Measurements from ENCODE around the gene MN1.
A peak's percentile ranks its signal among the peaks of the same experiment; 100 is the strongest.

MN1 gene

DNA sequence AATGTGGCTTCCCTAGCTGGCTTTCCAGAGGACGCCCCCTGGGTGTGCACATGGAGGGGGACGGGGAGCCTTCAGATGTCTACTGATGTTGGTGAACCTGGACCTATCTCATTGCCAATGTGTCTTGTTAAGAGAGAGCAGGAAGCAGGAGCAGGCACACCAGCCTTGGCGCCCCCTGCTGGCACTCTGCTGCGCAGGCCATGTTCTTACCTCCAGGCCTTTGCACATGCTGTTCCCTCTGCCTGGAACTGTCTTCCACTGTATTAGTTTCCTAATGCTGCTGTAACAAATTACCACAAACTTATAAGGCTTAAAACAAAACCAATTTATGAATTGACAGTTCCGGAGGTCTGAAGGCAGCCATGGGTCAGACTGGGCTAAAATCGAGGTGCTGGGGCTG lies 23.6 kb upstream of the MN1 start:
- peak in 1 of 2 experiments; percentile 8 for DNase-seq

DNA sequence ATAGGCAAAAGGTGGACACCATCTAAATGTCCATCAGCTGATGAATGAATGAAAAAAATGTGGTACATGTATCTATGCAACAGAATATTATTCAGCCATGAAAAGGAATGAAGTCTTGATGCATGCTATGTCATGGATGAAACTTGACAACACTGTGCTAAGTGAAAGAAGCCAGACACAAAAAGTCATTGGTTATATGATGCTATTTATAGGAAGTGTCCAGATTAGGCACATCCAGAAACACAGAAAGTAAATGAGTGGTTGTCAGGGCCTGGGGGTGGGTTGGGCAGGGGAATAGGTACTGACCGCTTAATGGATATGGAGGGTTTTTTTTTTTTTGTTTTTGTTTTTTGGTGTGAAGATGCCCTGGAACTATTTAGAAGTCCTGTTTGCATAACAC lies 21.7 kb upstream of the MN1 start:
- DNase-seq = no peak

DNA sequence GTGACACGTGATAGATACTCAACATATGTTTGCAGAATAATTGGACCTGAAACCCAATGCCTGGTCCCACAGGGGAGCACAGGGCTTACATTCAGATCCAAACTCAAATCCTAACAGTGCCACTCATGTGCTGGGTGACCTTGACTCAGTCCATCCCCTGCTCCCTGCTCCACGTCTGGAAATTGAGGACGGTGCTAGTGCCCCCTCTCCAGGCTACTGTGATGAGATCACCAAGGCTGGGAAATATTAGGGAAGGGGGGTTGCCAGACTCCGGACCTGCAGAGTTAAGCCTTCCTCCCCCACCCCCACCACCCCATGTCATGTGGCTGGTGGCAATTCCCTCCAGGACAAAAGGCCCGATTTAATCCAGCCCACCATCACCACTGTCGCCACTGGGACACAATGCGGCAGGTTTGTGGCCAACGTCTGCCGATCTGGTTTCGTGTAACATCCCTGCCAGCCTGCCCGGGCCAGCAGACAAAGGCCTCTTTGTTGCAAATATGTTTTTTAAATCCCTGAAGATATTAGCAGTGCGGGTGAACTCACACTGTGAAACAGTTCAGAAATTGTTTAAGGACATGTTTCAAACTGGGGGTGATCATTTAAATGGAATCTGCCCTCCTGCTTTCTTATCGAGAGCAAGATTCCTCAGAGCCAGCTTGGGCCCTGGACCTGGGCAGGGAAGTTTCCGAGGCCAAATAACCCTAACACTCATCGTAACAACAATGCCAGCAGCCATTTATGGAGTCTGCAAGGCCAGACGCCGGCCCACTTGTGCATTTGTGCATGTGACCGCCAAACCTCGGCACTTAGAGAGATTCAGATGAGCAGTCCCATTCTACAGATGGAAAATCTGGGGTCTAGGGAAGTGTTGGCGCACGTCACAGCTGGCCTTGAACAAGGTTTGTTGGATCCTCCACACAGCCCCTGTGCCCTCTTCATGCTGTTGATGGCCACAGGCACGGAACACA lies 19.6 kb upstream of the MN1 start:
- peak; percentile 59 to 75 for DNase-seq

DNA sequence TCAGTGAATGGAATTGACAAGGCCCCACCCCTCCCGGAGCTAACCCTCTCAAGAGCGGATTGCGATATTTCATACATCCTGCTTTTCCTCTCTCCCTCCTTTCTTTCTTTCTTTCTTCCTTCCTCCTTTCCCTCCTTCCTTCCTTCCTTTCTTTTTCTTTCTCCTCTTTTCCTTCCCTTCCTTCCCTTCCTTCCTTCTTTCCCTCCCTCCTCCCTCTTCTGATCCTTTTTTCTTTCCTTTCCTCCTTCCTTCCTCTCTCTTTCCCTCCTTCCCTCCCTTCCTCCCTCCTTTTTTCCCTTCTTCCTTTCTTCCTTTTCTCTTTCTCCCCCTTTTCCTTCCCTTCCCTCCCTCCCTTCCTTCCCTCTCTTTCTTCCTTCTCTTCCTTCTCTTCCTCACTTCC lies 15.0 kb upstream of the MN1 start:
- DNase-seq = no peak

DNA sequence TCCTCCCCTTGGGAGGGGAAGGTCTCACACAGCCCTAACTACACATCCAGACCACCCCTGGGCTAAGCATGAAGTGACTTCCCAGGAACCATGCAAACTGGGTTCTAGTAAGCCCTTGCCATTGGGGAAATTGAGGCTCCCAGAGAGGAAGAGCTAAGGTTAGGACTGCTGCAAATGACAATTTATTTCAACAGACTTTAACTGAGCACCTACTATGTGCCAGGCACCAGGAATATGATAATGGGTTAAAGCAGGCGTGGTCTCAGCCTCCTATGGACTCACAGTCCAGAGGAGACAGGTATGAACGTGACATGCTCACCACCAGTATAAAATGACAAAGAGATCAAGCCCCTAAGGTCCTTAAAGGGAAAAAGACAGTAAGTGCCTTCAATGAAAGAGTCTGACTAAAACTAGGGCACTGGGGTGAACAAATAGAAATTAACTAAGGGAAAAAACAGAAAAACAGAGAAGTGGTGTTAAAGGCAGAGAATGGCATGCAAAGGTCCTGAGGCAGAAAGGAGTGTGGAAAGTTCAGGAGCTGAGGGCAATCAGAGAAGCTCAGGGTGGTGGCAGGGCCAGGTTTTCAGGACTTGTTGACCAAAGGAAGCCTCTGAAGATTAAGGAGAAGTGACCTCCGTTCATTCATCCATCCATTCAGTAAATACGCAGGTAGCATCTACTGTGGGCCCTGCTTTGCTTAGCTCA lies 14.4 kb upstream of the MN1 start:
- DNase-seq = no peak

DNA sequence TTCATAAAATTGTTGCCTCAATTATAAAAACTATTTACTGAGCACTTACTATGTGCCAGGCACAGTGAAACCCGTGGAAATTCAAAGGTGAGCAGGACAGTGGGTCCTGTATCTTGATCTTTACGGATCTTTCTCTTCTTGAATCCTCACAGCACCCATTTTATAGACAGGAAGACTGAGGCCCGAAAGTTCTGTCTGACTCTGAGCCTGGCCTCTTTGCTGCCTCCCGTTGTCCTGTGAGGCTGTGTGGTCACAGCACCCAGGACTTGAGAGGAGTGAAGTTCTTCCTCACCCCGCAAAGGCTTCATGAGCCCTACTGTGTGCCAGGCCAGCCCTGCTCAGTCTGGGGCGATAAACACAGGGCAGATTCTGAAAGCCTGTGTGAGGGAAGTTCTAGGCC lies 13.4 kb upstream of the MN1 start:
- DNase-seq = no peak

DNA sequence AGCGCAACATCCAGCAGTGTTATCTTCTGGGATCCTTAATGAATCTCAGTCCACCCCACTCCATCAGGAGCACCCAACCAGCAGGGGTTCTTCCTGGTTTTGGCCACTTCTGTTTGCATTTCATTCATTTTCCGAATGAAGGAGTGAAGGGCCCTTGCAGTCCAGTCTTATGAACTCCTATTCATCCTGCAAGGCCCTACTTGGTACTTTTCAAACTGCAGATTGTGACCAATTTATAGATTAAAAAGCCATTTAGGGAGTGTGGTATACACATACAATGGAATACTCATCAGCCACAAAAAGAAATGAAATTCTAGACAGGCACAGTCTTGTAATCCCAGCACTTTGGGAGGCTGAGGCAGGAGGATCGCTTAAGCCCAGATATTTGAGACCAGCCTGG lies 10.2 kb upstream of the MN1 start:
- no peak for DNase-seq

DNA sequence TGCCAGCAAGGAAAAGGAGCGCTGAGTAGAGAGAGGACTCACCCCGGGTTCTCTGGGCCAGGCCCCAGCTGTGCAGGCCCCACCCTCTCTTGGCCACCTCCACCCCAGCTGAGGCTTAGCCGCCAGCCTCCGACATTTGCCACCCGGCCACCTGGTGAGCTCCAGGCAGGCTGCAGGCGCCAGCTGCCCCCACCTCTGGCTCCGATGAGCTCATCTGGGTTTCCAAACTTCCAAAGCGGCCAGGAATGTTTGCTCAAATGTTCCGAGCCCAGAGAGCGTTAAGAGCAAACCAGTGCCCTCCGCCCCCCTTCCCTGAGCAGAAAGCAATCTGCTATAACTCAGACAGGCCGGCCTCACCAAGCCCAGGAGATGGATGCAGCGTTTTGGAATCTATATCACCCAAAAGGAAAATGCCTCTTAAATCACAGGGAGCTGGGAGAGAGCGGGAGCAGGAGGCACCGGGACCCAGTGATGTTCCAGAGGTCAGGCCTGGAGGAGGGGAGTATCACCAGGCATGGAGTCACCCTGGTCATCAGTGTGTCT lies 9.1 kb upstream of the MN1 start:
- DNase-seq = no peak

DNA sequence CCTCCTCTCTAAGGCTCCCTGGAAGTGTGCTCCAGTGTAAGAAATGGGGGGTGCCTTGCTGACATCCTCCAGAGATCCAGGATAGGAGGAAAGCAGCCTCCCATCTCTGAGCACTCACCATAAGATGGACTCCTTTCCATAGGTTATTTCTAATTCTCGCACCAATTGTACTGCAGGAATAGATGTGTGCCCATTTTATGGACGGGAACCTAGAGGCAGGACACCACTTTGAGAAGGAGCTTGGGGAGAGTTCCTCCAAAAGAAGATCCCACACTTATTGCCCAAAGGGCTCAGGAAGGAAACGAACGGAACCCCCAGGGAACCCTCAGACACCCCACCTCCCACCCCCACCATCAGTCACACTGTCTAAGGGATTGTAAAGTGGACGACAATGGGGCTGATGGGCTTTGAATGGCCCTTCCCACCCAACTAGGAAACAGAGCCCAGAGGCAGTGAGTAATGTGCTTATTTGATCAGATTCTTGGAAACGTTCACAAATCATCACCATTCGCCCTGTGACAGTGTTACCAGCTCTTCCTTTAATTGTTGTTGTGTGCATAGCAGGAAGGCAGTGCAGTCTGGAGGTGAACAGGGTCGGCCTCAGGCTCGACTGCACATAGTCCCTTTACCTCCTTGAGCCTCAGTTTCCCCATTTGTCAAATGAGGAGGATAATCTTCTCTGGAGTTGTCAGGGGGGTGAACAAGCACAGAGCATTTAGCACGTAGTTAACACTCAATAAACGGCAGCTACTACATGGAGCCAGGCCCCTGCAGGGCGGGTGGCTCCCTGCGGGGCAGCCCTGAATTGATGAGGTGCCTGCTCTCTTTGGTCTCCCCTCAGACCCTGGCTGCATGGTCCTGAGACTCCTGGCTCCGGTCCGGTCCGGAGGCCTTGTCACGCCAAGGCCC lies 8.4 kb upstream of the MN1 start:
- DNase-seq = no peak

DNA sequence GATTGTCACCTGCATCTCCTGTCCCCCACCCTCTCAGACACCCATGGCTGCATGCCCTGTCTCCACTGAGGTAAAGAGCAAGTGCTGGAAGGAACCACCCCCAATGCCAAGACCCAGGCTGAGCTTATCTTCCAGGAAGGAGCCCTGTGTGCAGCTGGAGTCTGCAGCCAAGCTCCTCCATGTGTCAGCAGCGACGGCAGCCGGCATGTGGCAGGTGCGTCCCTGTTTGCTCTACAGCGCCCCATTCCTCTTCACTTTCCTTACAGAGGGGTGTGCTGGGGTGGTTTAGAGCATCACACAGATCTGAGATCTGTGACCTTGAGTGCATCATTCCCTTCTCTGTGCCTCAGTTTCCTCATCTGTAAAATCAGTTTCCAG lies 7.7 kb upstream of the MN1 start:
- peak in 1 of 2 experiments; percentile 12 for DNase-seq

DNA sequence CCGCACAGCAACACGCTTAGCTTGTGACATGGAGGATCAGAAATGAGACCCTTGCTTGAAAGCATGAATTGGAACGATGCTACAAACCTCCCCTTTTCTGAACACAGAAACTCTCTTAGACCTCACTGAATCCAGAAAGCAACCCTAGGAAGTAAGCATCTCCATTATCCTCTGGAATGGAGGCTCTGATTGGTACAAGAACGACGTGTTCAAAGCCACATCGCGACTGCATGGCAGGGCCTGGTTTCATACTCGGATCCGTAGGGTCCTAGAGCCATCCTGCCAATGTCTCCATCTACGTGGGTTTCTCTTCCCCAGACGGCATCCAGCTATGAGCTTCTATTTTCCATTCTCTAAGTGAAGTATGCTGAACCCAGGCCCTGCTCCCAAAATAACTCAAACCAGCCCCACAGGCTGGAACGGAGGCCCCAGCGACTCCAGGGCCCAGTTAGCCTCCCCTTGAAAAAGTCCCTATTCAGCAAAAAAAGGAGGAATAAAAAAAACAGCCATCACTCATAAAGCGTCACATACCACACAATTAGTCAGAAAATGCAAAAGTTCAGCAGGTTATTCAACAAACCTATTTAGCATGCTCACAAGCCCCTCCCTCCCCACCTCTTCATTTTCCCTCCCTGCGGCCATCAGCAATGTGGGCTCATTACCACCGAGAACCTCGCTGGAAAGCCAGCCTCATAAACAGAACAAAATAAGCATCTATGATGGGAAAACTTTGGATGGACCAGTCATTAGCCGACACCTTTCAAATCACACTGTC lies 7.1 kb upstream of the MN1 start:
- no peak for DNase-seq

DNA sequence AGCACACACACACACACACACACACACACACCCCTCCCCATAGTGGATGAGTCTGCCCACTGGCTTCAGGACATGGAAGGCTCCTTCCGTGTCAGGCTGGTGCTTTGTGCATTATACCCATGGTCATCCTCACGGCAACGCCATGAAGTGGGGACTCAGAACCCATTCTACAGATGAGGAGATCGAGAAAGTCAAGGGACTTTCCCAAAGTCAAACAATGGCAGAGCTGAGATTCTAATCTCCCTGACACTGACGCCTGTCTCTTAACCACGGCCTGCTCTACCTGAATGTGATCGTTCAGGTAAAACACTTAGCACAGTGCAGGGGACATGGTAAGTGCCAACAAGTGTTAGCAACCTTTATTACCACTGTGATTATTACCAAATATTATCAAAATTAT lies 4.3 kb upstream of the MN1 start:
- DNase-seq = no peak

DNA sequence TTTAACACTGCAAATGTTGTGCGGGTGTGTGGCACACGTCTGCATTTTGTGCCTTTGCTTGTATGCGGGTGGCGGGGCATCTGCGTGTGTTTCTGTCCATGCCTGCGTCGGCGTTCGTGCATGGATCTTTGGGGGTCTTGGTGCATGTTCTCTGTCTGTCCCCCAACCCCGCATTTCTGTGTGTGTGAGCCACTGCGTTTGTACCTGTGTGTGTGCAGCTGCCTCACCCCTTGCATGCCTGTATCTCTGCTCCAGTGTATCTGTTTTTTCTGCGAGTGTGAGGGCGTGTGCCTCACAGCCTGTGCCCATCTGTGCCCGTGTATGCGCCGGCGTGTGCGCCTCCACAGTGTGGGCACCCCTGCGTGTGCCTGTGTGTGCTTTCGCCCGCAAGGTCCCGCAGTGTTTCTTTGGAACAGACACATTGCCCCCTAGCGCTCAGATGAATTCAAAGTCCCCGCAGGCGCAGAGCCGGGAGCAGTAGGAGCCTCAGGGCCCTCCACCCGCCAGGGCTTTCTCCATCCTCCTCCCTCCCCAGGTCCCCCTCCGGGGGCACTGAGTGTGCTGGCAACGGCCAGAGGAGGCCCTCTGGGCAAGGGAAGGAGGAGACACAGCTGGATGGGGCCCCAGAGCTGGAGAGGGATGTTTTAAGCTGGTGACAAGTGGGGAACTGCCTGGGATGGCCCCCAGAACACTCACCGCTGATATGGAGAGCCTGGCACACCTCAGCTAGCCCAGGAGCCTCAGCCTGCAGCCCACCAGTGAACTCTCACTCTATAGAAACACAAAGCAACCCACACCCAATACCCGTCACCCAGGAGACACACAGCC lies 3.1 kb upstream of the MN1 start:
- DNase-seq = peak; percentile 31 to 84

DNA sequence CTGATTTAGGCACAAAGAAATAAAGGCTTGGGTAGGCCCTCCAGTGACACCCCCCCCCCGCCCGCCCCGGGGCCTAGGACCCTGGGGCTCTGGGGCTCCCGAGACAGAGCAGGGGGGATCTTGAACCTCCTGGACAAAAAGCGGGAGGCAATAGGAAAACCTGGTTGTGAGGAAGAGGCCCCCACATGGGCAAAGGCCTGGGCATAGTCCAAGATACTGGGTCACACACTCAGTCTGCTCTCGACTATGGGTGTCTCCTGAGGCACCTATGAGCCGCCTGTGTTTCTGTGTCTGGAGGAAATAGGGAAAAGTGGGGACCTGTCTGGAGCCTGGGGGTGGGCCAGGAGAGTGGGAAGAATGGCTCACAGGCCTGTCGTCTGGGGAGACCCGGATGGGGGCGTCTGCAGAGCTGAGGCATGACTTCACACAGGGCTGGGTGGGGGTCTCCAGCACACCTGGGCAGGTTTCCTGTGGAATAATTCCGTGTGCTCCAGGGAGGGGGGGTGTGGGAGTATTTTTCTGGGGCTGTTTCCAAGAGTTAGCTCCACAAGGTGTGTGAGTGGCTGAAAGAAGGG lies 2.4 kb upstream of the MN1 start:
- DNase-seq = no peak

DNA sequence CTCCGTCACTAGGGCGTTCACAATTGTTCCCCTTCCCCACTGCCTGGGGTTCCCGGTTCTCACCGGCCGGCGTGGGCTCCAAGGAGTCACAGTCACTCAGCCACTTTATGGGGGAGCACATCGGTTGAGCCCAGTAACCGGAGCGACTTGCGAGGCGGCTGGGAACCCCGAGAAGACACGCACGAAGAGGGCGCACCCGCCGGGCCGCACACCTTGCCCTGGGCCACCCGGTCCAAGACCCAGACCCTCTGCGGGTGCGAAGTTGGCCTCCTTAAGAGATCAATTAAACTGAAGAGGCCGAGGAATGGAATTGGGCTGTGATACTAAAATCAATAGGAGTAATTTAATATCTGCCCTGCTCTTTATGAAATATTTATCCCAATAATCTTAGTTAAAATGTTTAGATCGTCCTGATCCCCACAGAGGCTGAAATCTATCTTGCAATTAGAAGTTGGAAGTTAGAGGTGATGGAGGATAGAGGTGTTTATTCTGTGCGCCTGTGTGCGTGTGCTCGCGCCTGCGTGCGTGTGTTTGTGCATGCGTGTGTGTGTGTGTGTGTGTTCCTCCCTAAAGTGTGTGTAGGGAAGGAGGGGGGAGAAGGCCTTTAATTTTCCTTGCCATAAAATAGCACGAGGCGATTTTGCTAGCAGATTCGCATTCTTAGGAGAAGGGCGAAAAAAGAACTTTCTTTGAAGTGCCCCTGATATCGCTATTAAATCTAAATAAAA lies 954 bp upstream of the MN1 start:
- no peak for DNase-seq

DNA sequence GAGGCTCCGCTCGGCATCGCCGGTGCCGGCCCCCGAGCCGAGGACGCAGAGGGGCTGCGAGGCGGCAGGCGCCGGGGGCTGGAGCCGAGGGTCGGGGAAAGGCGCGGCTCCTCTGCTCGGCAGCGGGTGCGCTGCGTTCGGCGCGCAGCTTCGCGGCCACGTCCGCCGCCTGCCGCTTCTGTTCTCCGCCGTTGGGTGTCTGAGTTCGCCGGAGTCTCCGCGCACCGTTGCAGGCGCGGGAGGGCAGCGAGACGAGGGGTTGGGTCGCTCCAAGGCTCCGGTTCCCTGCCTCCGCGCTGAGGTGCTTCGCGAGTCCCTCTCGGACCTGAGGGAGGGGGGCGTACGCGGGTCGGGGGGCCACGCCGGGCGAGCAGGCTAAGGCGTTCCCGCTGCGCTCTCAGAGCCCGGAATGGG lies 347 bp downstream of the MN1 start:
- DNase-seq = peak in 1 of 2 experiments; percentile 59

DNA sequence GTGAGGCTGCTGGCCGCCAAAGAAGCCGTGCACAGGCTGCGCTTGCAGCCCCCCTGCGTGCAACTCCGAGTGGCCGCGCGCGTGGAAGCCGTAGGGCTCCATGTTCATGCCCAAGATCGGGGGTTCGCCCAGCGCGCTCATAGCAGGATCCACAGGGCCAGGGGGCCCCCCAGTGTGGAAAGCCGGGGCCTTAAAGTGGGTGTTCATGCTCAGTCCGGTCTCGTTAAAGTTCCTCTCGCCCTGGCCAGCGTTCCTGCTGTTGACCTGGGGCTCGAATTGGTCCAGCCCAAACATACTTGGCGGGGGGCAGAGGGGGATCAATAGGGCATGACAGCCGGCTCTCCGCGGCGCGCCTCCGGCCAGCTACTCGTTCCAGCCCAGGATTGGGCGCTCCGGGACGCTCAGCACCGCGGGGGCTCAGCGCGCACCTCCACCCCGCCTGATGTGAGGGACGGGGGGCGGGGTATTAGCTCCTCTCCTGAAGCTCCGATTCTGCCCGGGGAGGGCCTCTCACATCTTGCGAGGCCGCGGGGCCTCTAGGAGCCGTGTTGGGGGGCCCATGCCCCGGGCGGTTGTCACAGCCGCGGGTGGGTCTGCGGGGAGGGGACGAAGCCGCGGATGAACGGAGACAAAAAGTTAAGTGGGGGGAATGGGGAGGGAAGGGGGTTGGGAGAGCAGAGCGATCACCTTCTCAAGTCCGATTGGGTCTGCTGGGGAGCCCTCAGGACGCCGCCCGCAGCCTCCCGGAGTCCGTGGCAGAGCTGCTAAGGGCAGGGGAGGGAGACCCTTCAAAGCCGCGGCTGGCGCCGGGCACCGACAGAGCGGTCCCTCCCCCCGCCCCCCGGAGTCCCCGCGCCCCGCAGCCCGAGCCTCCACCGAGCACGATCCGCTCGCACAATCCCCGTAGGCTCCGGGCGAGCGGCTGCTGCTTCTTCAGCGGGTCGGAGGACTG lies 1.0 kb downstream of the MN1 start:
- peak in 1 of 2 experiments; percentile 41 for DNase-seq

DNA sequence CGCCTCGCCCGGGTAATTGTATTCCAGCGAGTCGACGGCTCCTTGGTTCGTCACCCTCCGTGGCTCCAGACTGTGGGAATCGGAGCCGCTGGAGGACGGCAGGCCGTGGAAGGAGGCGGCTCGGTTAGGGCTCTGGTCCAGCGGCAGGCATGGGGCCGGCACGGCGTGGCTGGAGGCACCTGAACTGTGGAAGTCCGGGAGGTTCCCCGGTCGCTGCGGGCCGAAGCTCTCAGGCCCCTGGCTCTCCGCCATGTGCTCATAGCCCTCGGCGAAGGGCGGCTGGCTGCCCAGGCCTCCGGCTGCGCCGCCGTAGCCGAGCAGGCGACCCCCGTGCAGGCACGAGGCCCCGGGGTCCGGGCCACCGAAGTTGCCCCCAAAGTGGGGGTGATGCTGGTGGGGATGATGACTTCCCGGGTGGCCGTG lies 1.7 kb downstream of the MN1 start:
- peak in 1 of 2 experiments; percentile 41 for DNase-seq
